AG20443 (cell line): Measurements from ENCODE around the gene MLEC.
"Not testable (repeated sequence)": the region's sequence is repeated elsewhere in the genome, so short reads cannot be mapped to it uniquely, and the experiment has no call there.

Source experiments
- DNase-seq: peaks from one replicate; pipeline ENCODE4 v3.0.0; 2012; ENCODE audit warnings: low spot score, mixed read lengths

The MLEC gene

GRCh38 chr12:120663741-120664140 lies 23.2 kb upstream of the MLEC start:
- no peak for DNase-seq

GRCh38 chr12:120666571-120667390 lies 20.2 kb upstream of the MLEC start:
- DNase-seq, result no peak

- no peak for DNase-seq
These were observed 18.7 kb upstream of the MLEC start for GRCh38 chr12:120668091-120668867.

GRCh38 chr12:120668868-120669840 lies 17.8 kb upstream of the MLEC start:
- peak; percentile 80 for DNase-seq

- not testable (repeated sequence) for DNase-seq
These were observed 16.7 kb upstream of the MLEC start for GRCh38 chr12:120670237-120670636.

- no peak for DNase-seq
These were observed 16.3 kb upstream of the MLEC start for GRCh38 chr12:120670667-120671066.

- DNase-seq, result no peak
These were observed 12.8 kb upstream of the MLEC start for GRCh38 chr12:120674097-120674636.

GRCh38 chr12:120677765-120678473 lies 9.0 kb upstream of the MLEC start:
- DNase-seq, result peak; percentile 29

GRCh38 chr12:120678572-120678971 lies 8.4 kb upstream of the MLEC start:
- no peak for DNase-seq

GRCh38 chr12:120680165-120680738 lies 6.7 kb upstream of the MLEC start:
- no peak for DNase-seq

- no peak for DNase-seq
These were observed 2.4 kb upstream of the MLEC start for GRCh38 chr12:120684523-120684932.

- DNase-seq, result no peak
These were observed 1.4 kb upstream of the MLEC start for GRCh38 chr12:120685522-120685921.

GRCh38 chr12:120686151-120686689 lies 729 bp upstream of the MLEC start:
- DNase-seq, result peak; percentile 94

GRCh38 chr12:120687578-120688289 lies 785 bp downstream of the MLEC start:
- peak; percentile 41 for DNase-seq

GRCh38 chr12:120688527-120689071 lies 1.6 kb downstream of the MLEC start:
- peak; percentile 25 for DNase-seq

GRCh38 chr12:120689397-120690082 lies 2.6 kb downstream of the MLEC start:
- DNase-seq, result no peak

GRCh38 chr12:120690083-120690450 lies 3.1 kb downstream of the MLEC start:
- DNase-seq, result no peak

- no peak for DNase-seq
These were observed 4.0 kb downstream of the MLEC start for GRCh38 chr12:120690978-120691377.

- DNase-seq, result no peak
These were observed 5.6 kb downstream of the MLEC start for GRCh38 chr12:120692524-120693033.
